Neuronal stem cell (in vitro differentiated cells): Measurements from ENCODE around the gene TCTN3.

Experiments used
- DNase-seq: peaks from one replicate; pipeline ENCODE4 v3.0.0-alpha.2; 2013; ENCODE audit warnings: low spot score
- H2AFZ ChIP-seq: one replicate; pipeline ENCODE4 v1.6.1; 2013; ENCODE audit warnings: mild to moderate bottlenecking, low read length, inconsistent platforms
- H2AK5ac ChIP-seq: 2 replicates; pipeline ENCODE4 v1.6.1; 2013; ENCODE audit warnings: low read depth, mild to moderate bottlenecking, inconsistent platforms, low read length, moderate library complexity, mixed read lengths
- H2BK120ac ChIP-seq: 2 replicates; pipeline ENCODE4 v1.6.1; 2013; ENCODE audit warnings: low read depth, mild to moderate bottlenecking, inconsistent platforms, low read length, moderate library complexity, mixed read lengths
- H2BK12ac ChIP-seq: one replicate; pipeline ENCODE4 v1.6.1; 2013; ENCODE audit warnings: low read length, inconsistent platforms
- H2BK15ac ChIP-seq: 2 replicates; pipeline ENCODE4 v1.6.1; 2013; ENCODE audit warnings: mild to moderate bottlenecking, low read length, inconsistent platforms, mixed read lengths
- H2BK5ac ChIP-seq: one replicate; pipeline ENCODE4 v1.6.1; 2013; ENCODE audit warnings: inconsistent platforms, mild to moderate bottlenecking, low read length, moderate library complexity
- H3K14ac ChIP-seq: one replicate; pipeline ENCODE4 v1.6.1; 2013; ENCODE audit warnings: low read length, inconsistent platforms
- H3K18ac ChIP-seq: 2 replicates; pipeline ENCODE4 v1.6.1; 2013; ENCODE audit warnings: low read length, inconsistent platforms
- H3K23ac ChIP-seq: 2 replicates; pipeline ENCODE4 v1.6.1; 2013; ENCODE audit warnings: low read depth, mild to moderate bottlenecking, mixed read lengths, low read length, inconsistent platforms; ENCODE audit not compliant: poor library complexity
- H3K27ac ChIP-seq: replicated peaks from 3 replicates; pipeline ENCODE4 v1.5.1; 2013; ENCODE audit warnings: low read length, inconsistent platforms
- H3K27me3 ChIP-seq, 3 experiments: 2 replicates each; pipeline ENCODE4 v1.6.1; 2013; ENCODE audit warnings: low read length in 3 of 3, mild to moderate bottlenecking in 2 of 3, inconsistent platforms in 1 of 3, low read depth in 1 of 3, mixed read lengths in 1 of 3, moderate library complexity in 1 of 3; ENCODE audit not compliant: control insufficient read depth in 3 of 3, insufficient read depth in 3 of 3
- H3K36me3 ChIP-seq, 2 donors: replicated peaks in 1 of 2; 2 replicates each; pipeline ENCODE4 v1.6.1; 2013; ENCODE audit warnings: low read length in 2 of 2; ENCODE audit not compliant: control insufficient read depth in 2 of 2, insufficient read depth in 2 of 2
- H3K4ac ChIP-seq: 2 replicates; pipeline ENCODE4 v1.6.1; 2013; ENCODE audit warnings: inconsistent platforms, mild to moderate bottlenecking, low read length, moderate library complexity
- H3K4me1 ChIP-seq, 2 donors: 1 replicate in 1 of 2; 2 replicates in 1 of 2; pipeline ENCODE4 v1.6.1; 2013; ENCODE audit warnings: low read length in 2 of 2, low read depth in 1 of 2; ENCODE audit not compliant: control insufficient read depth in 2 of 2, insufficient read depth in 1 of 2
- H3K4me2 ChIP-seq: one replicate; pipeline ENCODE4 v1.6.1; 2013; ENCODE audit warnings: mild to moderate bottlenecking, low read length, inconsistent platforms; ENCODE audit not compliant: insufficient read depth, poor library complexity, severe bottlenecking
- H3K4me3 ChIP-seq, 2 donors: 2 replicates each; pipeline ENCODE4 v1.5.1; 2013; ENCODE audit warnings: low read length in 2 of 2, mild to moderate bottlenecking in 2 of 2, inconsistent platforms in 1 of 2, moderate library complexity in 1 of 2
- H3K79me1 ChIP-seq: one replicate; pipeline ENCODE4 v1.6.1; 2013; ENCODE audit warnings: low read depth, mild to moderate bottlenecking, inconsistent platforms, low read length, moderate library complexity
- H3K9ac ChIP-seq: one replicate; pipeline ENCODE4 v1.6.1; 2013; ENCODE audit warnings: mild to moderate bottlenecking, low read depth, low read length, inconsistent platforms; ENCODE audit not compliant: poor library complexity
- H3K9me3 ChIP-seq, 2 donors: replicated peaks in 1 of 2; 2 replicates each; pipeline versions ENCODE3 to v1.6.1; 2013; ENCODE audit warnings: low read length in 2 of 2, mild to moderate bottlenecking in 2 of 2, inconsistent platforms in 1 of 2, low read depth in 1 of 2, mixed read lengths in 1 of 2, moderate library complexity in 1 of 2; ENCODE audit not compliant: control insufficient read depth in 2 of 2, insufficient read depth in 1 of 2
- H4K8ac ChIP-seq: one replicate; pipeline ENCODE4 v1.6.1; 2013; ENCODE audit warnings: low read depth, mild to moderate bottlenecking, inconsistent platforms, low read length, moderate library complexity
- H4K91ac ChIP-seq: one replicate; pipeline ENCODE4 v1.6.1; 2013; ENCODE audit warnings: low read length, low read depth, mild to moderate bottlenecking, inconsistent platforms; ENCODE audit not compliant: poor library complexity
- WGBS, 2 donors: extraction: QIAGEN DNeasy Blood & Tissue Kit; methylation state at CpG; one replicate each; pipeline ENCODE4 v1.1.7; 2013; ENCODE audit warnings: missing lambda C conversion rate in 2 of 2, mixed read lengths in 1 of 2; ENCODE audit not compliant: insufficient read length in 2 of 2, insufficient replicate concordance in 1 of 2; ENCODE audit errors: extremely low coverage in 2 of 2; 5-methylcytosine and 5-hydroxymethylcytosine counted together

The TCTN3 gene

GRCh38 chr10:95655571-95656290 lies 38.0 kb downstream of the TCTN3 start:
- Histone ChIP-seq H4K91ac (no peak overlapping the region), H2BK12ac (no peak overlapping the region), H2BK15ac (no peak overlapping the region), H3K4me2 (peak overlapping the region; percentile 70), H3K27ac (no peak overlapping the region), H2AFZ (peak overlapping the region; percentile 96), H3K23ac (no peak overlapping the region), H2BK5ac (peak overlapping the region; percentile 71), H3K79me1 (no peaks in the 10 kb centered on the region), H3K18ac (peak overlapping the region; percentile 96), H3K9ac (peak overlapping the region; percentile 95), H3K36me3 (peaks cover 10 to 29% of the 10 kb centered on the region in 2 donors), H2BK120ac (no peak overlapping the region), H4K8ac (no peak overlapping the region), H3K4me1 (peaks cover 2 to 4% of the 10 kb centered on the region in 2 donors), H3K27me3 (no peaks in the 10 kb centered on the region), H2AK5ac (peak overlapping the region; percentile 71), H3K4ac (peak overlapping the region; percentile 57), H3K14ac (peak overlapping the region; percentile 78), H3K4me3 (peak overlapping the region; percentile 69 to 99), H3K9me3 (peaks cover 2 to 18% of the 10 kb centered on the region in 2 donors)
- DNase-seq = peak; percentile 20
- WGBS, 2 donors = no CpG with 5 or more reads among the region's 23 CpGs

DNA sequence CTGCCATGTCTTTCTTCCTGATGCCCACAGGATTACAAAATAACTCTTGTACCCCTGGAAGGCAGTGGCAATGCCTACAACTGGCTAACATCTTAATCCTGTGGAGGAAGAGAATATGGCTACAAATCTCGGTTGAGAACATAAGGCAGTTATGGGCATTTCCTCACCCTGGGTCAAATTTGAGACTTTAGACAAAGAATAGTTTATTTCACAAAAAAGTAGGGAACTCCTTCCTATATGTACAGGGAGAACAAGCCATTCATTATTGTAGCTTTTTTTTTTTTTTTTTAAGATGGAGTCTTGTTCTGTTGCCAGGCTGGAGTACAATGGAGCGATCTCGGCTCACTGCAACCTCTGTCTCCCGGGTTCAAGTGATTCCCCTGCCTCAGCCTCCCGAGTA lies 39.8 kb downstream of the TCTN3 start:
- no peak overlapping the region for H3K4ac ChIP-seq
- no CpG with 5 or more reads among the region's 5 CpGs for WGBS, 2 donors
- no peak overlapping the region for H2BK12ac ChIP-seq
- no peaks in the 10 kb centered on the region for H3K79me1 ChIP-seq
- no peak overlapping the region for H3K27ac ChIP-seq
- no peak overlapping the region for H2BK5ac ChIP-seq
- H2BK15ac ChIP-seq = no peak overlapping the region
- H3K27me3 ChIP-seq = no peaks in the 10 kb centered on the region
- H3K23ac ChIP-seq = no peak overlapping the region
- H2AK5ac ChIP-seq = no peak overlapping the region
- no peak overlapping the region for H2AFZ ChIP-seq
- H3K14ac ChIP-seq = no peak overlapping the region
- no peak overlapping the region for H3K18ac ChIP-seq
- no peak overlapping the region for H3K4me3 ChIP-seq
- no peak for DNase-seq
- peaks cover 13 to 44% of the 10 kb centered on the region in 2 donors for H3K36me3 ChIP-seq
- H3K9me3 ChIP-seq = peaks cover 2 to 23% of the 10 kb centered on the region in 2 donors
- no peak overlapping the region for H3K4me2 ChIP-seq
- H4K8ac ChIP-seq = no peak overlapping the region
- no peak overlapping the region for H2BK120ac ChIP-seq
- no peak overlapping the region for H3K9ac ChIP-seq
- H3K4me1 ChIP-seq = peaks cover 2 to 4% of the 10 kb centered on the region in 2 donors
- no peak overlapping the region for H4K91ac ChIP-seq

GRCh38 chr10:95651346-95652060 lies 42.2 kb downstream of the TCTN3 start:
- Histone ChIP-seq H3K4ac (no peak overlapping the region), H4K91ac (no peak overlapping the region), H3K4me1 (peaks cover 2 to 4% of the 10 kb centered on the region in 2 donors), H3K27ac (no peak overlapping the region), H2AK5ac (no peak overlapping the region), H3K14ac (no peak overlapping the region), H3K36me3 (peaks cover 20 to 68% of the 10 kb centered on the region in 2 donors), H2BK12ac (no peak overlapping the region), H3K4me3 (no peak overlapping the region), H2BK120ac (no peak overlapping the region), H3K4me2 (no peak overlapping the region), H2BK5ac (no peak overlapping the region), H2BK15ac (no peak overlapping the region), H4K8ac (no peak overlapping the region), H3K9me3 (peaks cover 2 to 23% of the 10 kb centered on the region in 2 donors), H3K18ac (no peak overlapping the region), H3K23ac (no peak overlapping the region), H3K79me1 (no peaks in the 10 kb centered on the region), H3K27me3 (no peaks in the 10 kb centered on the region), H2AFZ (no peak overlapping the region), H3K9ac (no peak overlapping the region)
- WGBS, 2 donors = no CpG with 5 or more reads among the region's 1 CpG
- DNase-seq = no peak

GRCh38 chr10:95650232-95650631 lies 43.5 kb downstream of the TCTN3 start:
- no peak overlapping the region for H3K27ac ChIP-seq
- H2AK5ac ChIP-seq = no peak overlapping the region
- H3K23ac ChIP-seq = no peak overlapping the region
- H3K18ac ChIP-seq = no peak overlapping the region
- peaks cover 25 to 81% of the 10 kb centered on the region in 2 donors for H3K36me3 ChIP-seq
- no peaks in the 10 kb centered on the region for H3K27me3 ChIP-seq
- peaks cover 0 to 2% of the 10 kb centered on the region in 2 donors for H3K4me1 ChIP-seq
- no peak overlapping the region for H2BK12ac ChIP-seq
- no peaks in the 10 kb centered on the region for H3K79me1 ChIP-seq
- H3K9ac ChIP-seq = no peak overlapping the region
- no peak overlapping the region for H3K4ac ChIP-seq
- no peak overlapping the region for H2BK15ac ChIP-seq
- H2BK5ac ChIP-seq = no peak overlapping the region
- no CpG with 5 or more reads among the region's 2 CpGs for WGBS, 2 donors
- DNase-seq = no peak
- H3K4me2 ChIP-seq = no peak overlapping the region
- H2BK120ac ChIP-seq = no peak overlapping the region
- H3K14ac ChIP-seq = no peak overlapping the region
- H4K8ac ChIP-seq = no peak overlapping the region
- H3K4me3 ChIP-seq = no peak overlapping the region
- no peak overlapping the region for H2AFZ ChIP-seq
- no peak overlapping the region for H4K91ac ChIP-seq
- peaks cover 2 to 23% of the 10 kb centered on the region in 2 donors for H3K9me3 ChIP-seq
